OCI-LY3 (cell line): ENCODE data around the gene LSR.

Experiments
- H2AFZ ChIP-seq: fragments of 200-600, 300-600 bp; shearing (Covaris generic); 2 replicates; pipeline ENCODE4 v1.6.0; 2014; ENCODE audit warnings: antibody characterized with exemption, low read depth, low read length
- H3K27ac ChIP-seq: fragments of 200-600, 300-600 bp; sonication (generic); 2 replicates; pipeline ENCODE4 v1.5.1; 2014; ENCODE audit warnings: mild to moderate bottlenecking, low read length, moderate library complexity, mixed read lengths
- H3K27me3 ChIP-seq: fragments of 200-600, 300-600 bp; sonication (generic); 2 replicates; pipeline ENCODE4 v1.6.1; 2014; ENCODE audit warnings: low read depth, low read length, mixed read lengths
- H3K36me3 ChIP-seq: fragments of 200-600, 300-600 bp; sonication (generic); replicated peaks from 2 replicates; pipeline ENCODE3; 2014; ENCODE audit warnings: low read depth, low read length, mixed read lengths
- H3K4me1 ChIP-seq: fragments of 300-600, 200-600 bp; sonication (generic); 2 replicates; pipeline ENCODE4 v1.6.1; 2014; ENCODE audit warnings: low read length, mixed read lengths
- H3K4me2 ChIP-seq: fragments of 200-600, 300-600 bp; sonication (generic); 2 replicates; pipeline ENCODE4 v1.6.1; 2014; ENCODE audit warnings: low read length, mixed read lengths
- H3K4me3 ChIP-seq: fragments of 300-600, 200-600 bp; sonication (generic); 2 replicates; pipeline ENCODE4 v1.5.1; 2014; ENCODE audit warnings: antibody characterized with exemption, mild to moderate bottlenecking, low read length, moderate library complexity
- H3K79me2 ChIP-seq: fragments of 300-600, 200-600 bp; shearing (Covaris generic); 2 replicates; pipeline ENCODE4 v1.6.1; 2014; ENCODE audit warnings: mild to moderate bottlenecking, low read length, mixed read lengths
- H3K9ac ChIP-seq: fragments of 300-600, 200-600 bp; shearing (Covaris generic); 2 replicates; pipeline ENCODE4 v1.6.0; 2014; ENCODE audit warnings: mild to moderate bottlenecking, low read length, moderate library complexity
- H3K9me3 ChIP-seq: fragments of 200-600, 300-600 bp; shearing (Covaris generic); 2 replicates; pipeline ENCODE4 v1.6.1; 2014; ENCODE audit warnings: low read length, mixed read lengths; ENCODE audit not compliant: insufficient read depth
- H4K20me1 ChIP-seq: fragments of 200-600, 300-600 bp; sonication (generic); 2 replicates; pipeline ENCODE4 v1.6.1; 2016; ENCODE audit warnings: low read length, mixed read lengths; ENCODE audit not compliant: insufficient read depth
- EZH2phosphoT487 ChIP-seq: fragments of 200-600 bp; shearing (Covaris generic); IDR thresholded peaks from 2 replicates; pipeline ENCODE4 v1.6.1; 2018; ENCODE audit warnings: antibody characterized with exemption, mixed run types, low read depth
- TF ChIP-seq, protein P1 (sequence below): fragments of 200-600, 300-600 bp; sonication (generic); IDR thresholded peaks from 2 replicates; pipeline ENCODE4 v1.5.1; 2014; ENCODE audit warnings: antibody characterized with exemption, low read length, low read depth

LSR gene

DNA sequence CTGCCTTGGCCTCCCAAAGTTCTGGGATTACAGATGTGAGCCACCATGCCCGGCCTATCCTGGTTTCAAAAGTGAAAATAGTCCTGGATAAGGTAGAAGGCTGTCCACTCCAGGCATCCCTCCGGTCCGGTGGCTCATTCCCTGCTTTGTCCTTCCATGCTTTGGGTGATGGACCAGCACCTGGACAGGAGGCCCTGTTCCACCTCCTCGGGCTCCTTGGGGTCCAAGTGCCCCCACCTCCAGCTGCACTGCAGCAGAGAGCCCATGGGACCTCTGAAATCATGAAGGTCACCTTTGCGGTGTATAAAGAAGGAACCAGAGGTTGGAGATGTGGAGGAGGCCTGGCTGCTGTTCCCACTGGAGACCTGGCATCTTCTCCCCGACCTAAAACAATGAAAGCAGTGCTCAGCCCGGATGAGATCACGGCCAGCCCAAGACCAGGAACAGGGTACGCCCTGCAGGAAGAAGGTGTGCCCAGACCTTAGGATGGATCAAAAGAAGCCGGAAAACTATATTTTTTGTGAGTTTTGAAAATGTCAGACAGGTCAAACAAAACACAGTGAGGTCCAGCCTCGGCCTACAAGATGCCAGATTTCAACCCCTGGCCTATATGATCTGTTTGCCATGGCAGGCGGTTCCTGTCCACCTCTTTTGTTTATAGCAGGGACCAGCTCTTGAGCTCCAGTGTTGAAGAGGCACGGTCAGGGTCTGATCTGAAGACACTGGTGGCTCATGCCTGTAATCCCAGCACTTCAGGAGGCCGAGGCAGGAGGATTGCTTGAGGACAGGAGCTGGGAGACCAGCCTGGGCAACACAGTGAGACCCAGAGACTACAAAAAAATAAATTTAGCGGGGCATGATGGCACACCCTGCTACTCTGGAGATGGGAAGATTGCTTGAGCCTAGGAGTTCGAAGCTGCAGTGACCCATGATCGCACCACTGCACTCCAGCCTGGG, 5.8 kb downstream of the LSR start:
- H3K4me1 ChIP-seq: no peaks in the 10 kb centered on the region
- no peak overlapping the region for H3K27ac ChIP-seq
- H3K36me3 ChIP-seq: no peaks in the 10 kb centered on the region

DNA sequence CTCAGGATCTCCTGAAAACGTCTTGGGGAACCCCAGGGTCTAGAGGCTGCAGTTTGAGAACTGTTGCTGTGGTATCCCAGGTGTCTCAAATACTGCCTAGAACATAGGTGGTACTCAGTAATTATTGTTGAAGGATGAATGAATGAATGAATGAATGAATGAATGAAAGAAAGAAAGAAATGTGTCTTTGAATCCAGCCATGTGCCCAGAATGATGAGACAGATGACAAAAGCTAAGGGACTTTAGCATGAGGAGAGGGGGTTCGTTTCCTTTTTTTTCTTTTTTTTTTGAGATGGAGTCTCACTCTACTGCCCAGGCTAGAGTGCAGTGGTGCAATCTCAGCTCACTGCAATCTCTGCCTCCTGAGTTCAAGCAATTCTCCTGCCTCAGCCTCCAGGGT, 7.8 kb downstream of the LSR start:
- no peaks in the 10 kb centered on the region for H3K9me3 ChIP-seq
- TF ChIP-seq, protein P1, sequence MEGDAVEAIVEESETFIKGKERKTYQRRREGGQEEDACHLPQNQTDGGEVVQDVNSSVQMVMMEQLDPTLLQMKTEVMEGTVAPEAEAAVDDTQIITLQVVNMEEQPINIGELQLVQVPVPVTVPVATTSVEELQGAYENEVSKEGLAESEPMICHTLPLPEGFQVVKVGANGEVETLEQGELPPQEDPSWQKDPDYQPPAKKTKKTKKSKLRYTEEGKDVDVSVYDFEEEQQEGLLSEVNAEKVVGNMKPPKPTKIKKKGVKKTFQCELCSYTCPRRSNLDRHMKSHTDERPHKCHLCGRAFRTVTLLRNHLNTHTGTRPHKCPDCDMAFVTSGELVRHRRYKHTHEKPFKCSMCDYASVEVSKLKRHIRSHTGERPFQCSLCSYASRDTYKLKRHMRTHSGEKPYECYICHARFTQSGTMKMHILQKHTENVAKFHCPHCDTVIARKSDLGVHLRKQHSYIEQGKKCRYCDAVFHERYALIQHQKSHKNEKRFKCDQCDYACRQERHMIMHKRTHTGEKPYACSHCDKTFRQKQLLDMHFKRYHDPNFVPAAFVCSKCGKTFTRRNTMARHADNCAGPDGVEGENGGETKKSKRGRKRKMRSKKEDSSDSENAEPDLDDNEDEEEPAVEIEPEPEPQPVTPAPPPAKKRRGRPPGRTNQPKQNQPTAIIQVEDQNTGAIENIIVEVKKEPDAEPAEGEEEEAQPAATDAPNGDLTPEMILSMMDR: no peak
- no peak for TF ChIP-seq EZH2phosphoT487
- no peaks in the 10 kb centered on the region for H3K4me1 ChIP-seq
- H3K79me2 ChIP-seq: no peaks in the 10 kb centered on the region
- H3K9ac ChIP-seq: no peak overlapping the region
- H2AFZ ChIP-seq: no peak overlapping the region
- H3K36me3 ChIP-seq: no peaks in the 10 kb centered on the region
- no peaks in the 10 kb centered on the region for H4K20me1 ChIP-seq
- H3K4me3 ChIP-seq: no peak overlapping the region
- no peak overlapping the region for H3K27ac ChIP-seq
- no peak overlapping the region for H3K4me2 ChIP-seq
- no peaks in the 10 kb centered on the region for H3K27me3 ChIP-seq

More for the DNA sequence above, 5.8 kb downstream of the LSR start:
- Histone ChIP-seq H3K4me3 (no peak overlapping the region), H3K79me2 (no peaks in the 10 kb centered on the region), H3K9ac (no peak overlapping the region), H2AFZ (no peak overlapping the region), H4K20me1 (no peaks in the 10 kb centered on the region), H3K4me2 (no peak overlapping the region), H3K9me3 (no peaks in the 10 kb centered on the region), H3K27me3 (no peaks in the 10 kb centered on the region)
- TF ChIP-seq EZH2phosphoT487: no peak
- TF ChIP-seq, protein P1: no peak

DNA sequence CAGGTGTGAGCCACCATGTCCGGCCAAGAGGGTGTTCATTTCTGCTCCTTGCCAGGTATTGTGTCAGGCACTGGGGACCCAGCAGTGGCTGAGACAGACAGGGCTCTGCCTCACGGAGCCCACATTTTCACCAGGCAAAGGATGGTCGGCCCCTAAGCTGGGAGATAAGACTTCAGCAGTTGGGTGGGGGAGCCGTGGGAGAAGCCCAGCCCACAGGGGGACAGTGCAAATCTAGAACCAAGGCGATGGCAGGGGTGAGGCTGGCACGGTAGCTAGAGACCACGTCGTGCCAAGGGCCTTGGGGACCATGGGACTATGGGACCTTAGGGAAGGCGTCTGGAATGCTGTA, 8.3 kb downstream of the LSR start:
- H3K36me3 ChIP-seq: no peaks in the 10 kb centered on the region
- no peak for TF ChIP-seq EZH2phosphoT487
- TF ChIP-seq, protein P1: no peak
- no peak overlapping the region for H3K9ac ChIP-seq
- no peaks in the 10 kb centered on the region for H3K27me3 ChIP-seq
- no peaks in the 10 kb centered on the region for H3K9me3 ChIP-seq
- no peak overlapping the region for H3K4me3 ChIP-seq
- no peak overlapping the region for H2AFZ ChIP-seq
- H3K4me2 ChIP-seq: no peak overlapping the region
- H4K20me1 ChIP-seq: no peaks in the 10 kb centered on the region
- H3K27ac ChIP-seq: no peak overlapping the region
- no peaks in the 10 kb centered on the region for H3K4me1 ChIP-seq
- H3K79me2 ChIP-seq: no peaks in the 10 kb centered on the region

DNA sequence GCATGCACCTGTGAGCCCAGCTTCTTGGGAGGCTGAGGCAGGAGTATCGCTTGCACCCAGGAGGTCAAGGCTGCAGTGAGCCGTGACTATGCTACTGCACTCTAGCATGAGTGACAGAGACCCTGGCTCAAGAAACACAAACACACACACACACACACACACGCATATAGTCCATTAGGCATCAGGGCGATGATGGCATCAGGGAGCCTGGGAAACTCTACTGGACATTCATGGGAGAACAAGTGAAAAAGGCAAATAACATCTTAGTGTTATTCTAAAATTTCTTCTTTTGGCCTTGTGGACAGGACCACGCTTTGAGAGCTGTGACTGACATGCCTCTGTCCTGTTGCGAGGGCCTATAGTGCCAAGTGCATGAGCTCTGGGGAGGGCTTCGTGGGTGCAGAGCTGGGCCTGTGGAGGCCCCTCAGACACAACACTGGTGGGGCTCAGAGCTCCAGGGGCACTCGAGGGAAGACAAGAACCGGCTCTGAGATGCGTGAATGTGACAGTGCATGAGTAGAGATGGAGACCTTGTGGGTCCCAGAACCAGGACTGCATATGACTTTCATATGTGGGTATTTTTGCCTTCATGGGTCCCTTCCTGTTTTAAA, 12.0 kb downstream of the LSR start:
- no peak for TF ChIP-seq EZH2phosphoT487
- TF ChIP-seq, protein P1: no peak
- Histone ChIP-seq H3K79me2 (no peaks in the 10 kb centered on the region), H3K4me2 (no peak overlapping the region), H3K36me3 (no peaks in the 10 kb centered on the region), H3K4me3 (no peak overlapping the region), H3K9ac (no peak overlapping the region), H4K20me1 (no peaks in the 10 kb centered on the region), H3K9me3 (no peaks in the 10 kb centered on the region), H2AFZ (no peak overlapping the region), H3K27me3 (no peaks in the 10 kb centered on the region), H3K27ac (no peak overlapping the region), H3K4me1 (peaks cover 6% of the 10 kb centered on the region; the same call in 1 of the 2 replicates)
